Renal pelvis (tissue), 4 donors: ENCODE results near the gene TAMALIN. TPM values are rescaled to one million over a fixed set of nuclear protein-coding genes. Genes with fewer than 3 reads are reported as not detected.

ENCODE experiments used
- DNase-seq: peaks from one replicate; pipeline ENCODE4 v3.0.0-alpha.2; 2013
- polyA plus RNA-seq, 3 donors: library from polyadenylated mRNA; unstranded; fragments of 120-200 nt; gene quantifications; one replicate each; pipeline ENCODE4 v1.2.1, GENCODE V29; 2013; ENCODE audit not compliant: insufficient read length in 3 of 3

Gene TAMALIN
- polyA plus RNA-seq, 3 donors: 17.7 to 20.3 (median 19.3) TPM

- DNase-seq: no peak
Measured at GRCh38 chr12:52033446-52034140, 26.8 kb downstream of the TAMALIN start.

DNA sequence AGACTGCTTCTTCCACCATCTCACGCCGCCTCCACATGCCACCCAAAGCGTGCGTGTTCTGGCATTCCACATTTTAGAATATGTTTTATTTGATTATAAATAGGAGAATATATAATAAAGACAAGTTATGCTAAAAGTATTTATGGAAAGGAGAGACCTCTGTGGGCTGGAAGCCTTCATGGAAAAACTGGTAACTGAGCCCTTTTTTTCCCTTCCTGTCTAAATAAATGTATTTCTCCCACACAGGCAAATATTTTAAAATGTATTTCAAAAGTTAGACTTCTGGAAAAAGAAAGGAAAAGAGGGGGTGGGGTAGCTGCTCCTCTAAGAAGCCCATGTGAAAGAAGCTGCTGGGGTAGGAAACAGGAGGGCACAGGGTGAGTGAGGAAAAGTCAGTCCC, 28.4 kb downstream of the TAMALIN start:
- no peak for DNase-seq

GRCh38 chr12:52035926-52036325, 29.2 kb downstream of the TAMALIN start:
- DNase-seq: no peak

DNA sequence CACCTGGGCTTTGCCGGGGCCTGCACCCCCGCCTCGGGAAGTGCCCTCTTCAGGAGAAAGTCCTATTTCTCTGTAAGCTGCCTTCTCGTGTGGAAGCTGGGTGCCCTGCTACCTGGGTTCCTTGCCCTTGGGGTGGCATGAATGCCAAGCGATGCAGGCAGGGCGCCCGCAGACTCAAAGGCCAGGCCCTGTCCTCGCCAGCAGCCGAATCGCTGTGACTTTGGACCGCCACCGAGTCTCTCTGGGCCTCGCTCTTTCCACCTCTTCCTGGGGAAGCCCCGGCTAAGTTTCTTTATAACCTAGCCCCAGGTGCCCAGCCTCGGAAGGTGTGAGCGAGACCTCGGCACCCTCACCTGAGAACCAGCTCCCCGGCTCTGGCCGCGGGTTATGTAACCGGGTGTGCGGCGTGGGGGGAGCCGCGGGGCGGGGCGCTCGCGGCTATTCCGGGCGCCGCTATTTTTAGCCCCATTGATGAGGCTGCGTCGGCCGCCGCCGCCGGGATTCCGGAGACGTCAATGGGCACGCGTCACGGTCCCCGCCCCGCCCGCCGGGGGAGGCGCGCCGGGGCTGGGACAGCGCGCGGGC, 29.9 kb downstream of the TAMALIN start:
- no peak for DNase-seq

GRCh38 chr12:52037248-52037861, 30.6 kb downstream of the TAMALIN start:
- DNase-seq: no peak

- no peak for DNase-seq
Measured at GRCh38 chr12:52038447-52038846, 31.7 kb downstream of the TAMALIN start.

DNA sequence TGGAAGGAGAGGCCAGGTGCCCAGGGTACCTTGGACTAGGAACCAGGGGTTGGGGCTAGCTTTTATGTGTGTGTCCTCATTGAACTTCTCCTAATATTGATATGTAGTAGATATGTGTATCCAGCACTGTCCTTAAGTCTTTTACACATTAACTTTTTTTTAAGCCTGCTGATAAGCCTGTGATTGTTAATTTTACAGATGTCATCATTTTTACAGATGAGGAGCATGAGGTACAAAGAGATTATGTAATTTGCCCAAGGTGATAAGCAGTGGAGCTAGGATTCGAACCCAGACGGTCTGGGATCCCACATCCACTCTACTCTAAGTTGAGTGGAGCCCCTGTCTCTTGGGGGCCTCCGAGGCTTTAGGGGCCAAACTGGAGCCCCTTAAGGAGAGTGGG, 34.3 kb downstream of the TAMALIN start:
- no peak for DNase-seq

- DNase-seq: no peak
Measured at GRCh38 chr12:52041695-52042123, 35.0 kb downstream of the TAMALIN start.

GRCh38 chr12:52042706-52043385, 36.1 kb downstream of the TAMALIN start:
- DNase-seq: no peak

GRCh38 chr12:52043386-52044212, 36.9 kb downstream of the TAMALIN start:
- no peak for DNase-seq

GRCh38 chr12:52044292-52044983, 37.7 kb downstream of the TAMALIN start:
- DNase-seq: no peak

- no peak for DNase-seq
Measured at GRCh38 chr12:52045794-52046199, 39.1 kb downstream of the TAMALIN start.

- no peak for DNase-seq
Measured at GRCh38 chr12:52046859-52047258, 40.1 kb downstream of the TAMALIN start.

DNA sequence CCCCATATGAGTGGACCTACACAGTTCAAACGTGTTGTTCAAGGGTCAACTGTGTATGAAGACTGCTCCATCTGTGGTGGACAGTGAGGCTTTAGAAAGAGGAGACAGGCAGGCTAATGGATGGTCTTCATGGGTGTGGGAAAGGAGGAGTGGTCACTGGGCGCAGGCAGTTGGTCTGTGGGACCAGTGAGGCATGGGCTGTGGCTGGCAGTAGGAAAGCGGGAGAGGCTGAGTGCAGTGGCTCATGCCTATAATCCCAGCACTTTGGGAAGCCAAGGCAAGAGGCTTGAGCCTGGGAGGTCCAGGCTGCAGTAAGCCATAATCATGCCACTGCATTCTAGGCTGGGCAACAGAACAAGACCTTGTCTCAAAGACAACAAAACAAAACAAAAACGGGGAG, 42.5 kb downstream of the TAMALIN start:
- no peak for DNase-seq

DNA sequence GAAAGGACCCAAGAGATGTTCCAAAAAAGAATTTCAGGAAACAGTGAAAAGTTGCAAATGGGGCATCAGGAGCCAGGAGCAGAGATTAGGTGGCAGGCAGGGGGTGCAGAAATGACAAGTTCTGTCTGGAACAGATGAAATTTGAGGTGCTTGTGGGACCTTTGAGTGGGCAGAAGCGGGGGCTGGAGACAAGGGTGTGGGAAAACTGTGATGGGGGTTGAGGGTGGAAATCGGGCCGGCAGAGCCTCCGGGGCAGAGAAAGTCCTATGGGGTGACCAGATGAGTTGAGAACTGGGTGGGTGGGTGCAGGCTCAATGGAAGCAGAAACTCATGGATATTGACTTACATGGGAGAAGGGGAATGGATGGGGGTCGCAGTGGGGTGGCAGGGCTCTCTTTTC, 42.9 kb downstream of the TAMALIN start:
- no peak for DNase-seq

DNA sequence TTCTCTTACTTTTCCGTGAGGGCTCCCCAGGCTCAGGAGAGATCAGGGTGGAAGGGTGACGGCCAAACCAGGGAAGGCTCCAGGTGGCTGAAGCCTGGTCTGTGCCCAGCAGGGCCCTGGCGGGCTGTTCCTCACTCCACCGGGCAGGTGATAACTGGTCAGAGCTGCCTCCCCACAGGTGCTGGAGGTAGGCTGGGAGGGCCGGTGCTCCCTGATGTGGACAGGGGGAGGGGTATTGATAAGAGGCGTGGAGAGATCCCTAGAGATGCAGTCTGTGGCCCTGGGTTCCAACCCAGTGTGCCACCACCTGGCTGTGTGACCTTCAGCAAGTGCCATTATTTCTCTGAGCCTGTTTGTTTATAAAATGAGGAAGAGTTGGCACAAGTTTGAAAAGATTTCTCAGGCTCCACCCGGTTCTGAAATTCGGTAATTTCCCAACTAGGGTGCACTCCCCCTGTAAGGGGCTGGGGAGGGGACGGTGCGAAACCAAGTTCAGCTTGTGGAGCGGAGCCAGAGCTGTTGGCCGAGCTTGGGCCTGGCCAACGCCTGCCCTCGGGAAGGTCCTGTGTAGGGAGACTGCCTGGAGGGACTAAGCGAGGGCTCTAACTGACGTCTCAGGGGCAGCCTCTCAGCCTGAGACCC, 43.5 kb downstream of the TAMALIN start:
- DNase-seq: no peak

DNA sequence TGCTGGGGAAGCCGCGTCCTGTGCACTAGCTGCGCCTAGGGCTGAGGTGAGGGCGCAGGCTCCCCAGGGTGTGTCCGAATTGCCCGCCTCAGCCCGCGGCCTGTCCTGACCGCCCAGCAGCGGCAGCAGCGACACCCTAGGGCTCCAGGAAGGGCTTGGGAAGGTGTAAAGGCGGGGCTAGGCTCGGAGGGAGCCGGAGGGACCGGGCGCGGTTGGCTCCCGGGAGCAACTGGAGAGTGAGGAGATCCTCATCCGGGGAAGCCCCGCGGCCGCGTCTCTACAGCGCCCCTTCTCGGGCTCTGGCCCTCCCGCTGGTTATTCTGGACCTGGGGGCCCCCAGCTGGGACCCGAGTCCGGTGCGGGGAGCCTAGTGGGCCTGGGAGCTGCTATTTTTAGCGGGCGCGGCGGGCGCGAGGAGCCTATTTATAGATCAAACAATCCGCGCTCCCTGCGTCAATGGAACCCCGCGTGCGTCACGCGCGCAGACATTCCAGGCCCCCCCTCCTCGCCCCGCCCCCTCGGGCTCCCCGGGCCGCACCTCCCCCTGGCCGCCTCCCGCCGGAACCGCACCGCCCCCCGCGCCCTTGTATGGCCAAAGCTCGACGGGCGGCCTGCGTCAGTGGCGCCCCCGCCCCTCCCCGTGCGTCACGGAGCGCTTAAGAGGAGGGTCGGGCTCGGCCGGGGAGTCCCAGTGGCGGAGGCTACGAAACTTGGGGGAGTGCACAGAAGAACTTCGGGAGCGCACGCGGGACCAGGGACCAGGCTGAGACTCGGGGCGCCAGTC, 44.2 kb downstream of the TAMALIN start, which contains the start of gene NR4A1:
NR4A1 (plus strand) TSS at position 685 of the 784 bp plus-strand sequence. CDS start 2,887 bp downstream, outside the sequence.
- DNase-seq: peak; percentile 94

DNA sequence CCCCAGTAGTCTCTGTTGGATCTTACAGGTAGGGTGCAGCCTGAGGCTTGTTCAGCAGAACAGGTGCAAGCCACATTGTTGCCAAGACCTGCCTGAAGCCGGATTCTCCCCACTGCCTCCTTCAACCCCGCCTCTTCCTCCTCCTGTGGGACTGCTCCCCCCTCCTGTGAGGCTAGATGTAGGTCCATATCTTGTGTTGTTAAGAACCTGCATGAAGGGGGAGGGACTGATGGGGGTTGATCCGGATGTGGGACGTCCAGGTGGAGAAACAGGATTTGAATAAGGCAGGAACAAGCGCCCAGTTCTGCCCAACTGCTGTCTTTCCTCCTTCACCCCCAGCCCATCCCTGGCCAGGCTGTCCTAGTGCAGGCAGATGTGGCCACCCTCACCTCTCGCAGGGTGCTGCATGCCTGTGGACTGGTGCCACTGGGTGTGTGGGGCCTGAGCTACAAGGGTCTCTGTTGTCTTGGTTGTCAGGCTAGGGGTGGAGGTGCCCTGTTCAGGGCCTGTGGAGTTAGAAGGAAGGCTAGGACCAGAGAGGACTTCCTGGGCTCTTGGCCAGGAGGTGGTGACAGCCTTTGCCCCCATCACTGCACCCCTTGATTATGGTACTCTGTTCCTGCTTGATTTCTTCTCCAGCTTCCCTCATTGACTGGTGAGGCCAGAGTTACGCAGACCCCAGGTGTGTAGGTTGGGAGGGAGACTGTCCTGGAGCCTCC, 45.9 kb downstream of the TAMALIN start:
- DNase-seq: no peak
